Ishikawa (cell line): ENCODE measurements around the gene ACP1.

Experiments
- CREB1 ChIP-seq: IDR thresholded peaks from 2 replicates; pipeline ENCODE4 v1.6.1; 2012; ENCODE audit warnings: low read depth
- EGR1 ChIP-seq: IDR thresholded peaks from 2 replicates; pipeline ENCODE4 v1.6.1; 2012
- EP300 ChIP-seq: IDR thresholded peaks from 2 replicates; pipeline ENCODE4 v1.6.1; 2012; ENCODE audit warnings: borderline replicate concordance
- FOXM1 ChIP-seq: IDR thresholded peaks from 2 replicates; pipeline ENCODE4 v1.6.1; 2012; ENCODE audit warnings: low read depth, borderline replicate concordance
- NFIC ChIP-seq: IDR thresholded peaks from 2 replicates; pipeline ENCODE4 v1.6.1; 2012
- REST ChIP-seq: IDR thresholded peaks from 2 replicates; pipeline ENCODE4 v1.6.1; 2012; ENCODE audit warnings: low read depth, mild to moderate bottlenecking
- TAF1 ChIP-seq: IDR thresholded peaks from 2 replicates; pipeline ENCODE4 v1.6.1; 2012; ENCODE audit warnings: low read depth, mild to moderate bottlenecking
- YY1 ChIP-seq: IDR thresholded peaks from 2 replicates; pipeline ENCODE4 v1.6.1; 2012; ENCODE audit warnings: low read depth

- TF ChIP-seq REST (no peak), YY1 (no peak), FOXM1 (no peak), NFIC (no peak), EP300 (no peak), TAF1 (no peak), CREB1 (no peak), EGR1 (no peak)
These were observed 22.1 kb downstream of the ACP1 start for GRCh38 chr2:286774-287392.
